ENCODE results near the gene SMIM1.
A peak's percentile ranks its signal among the peaks of the same experiment; 100 is the strongest.
"Not testable (repeated sequence)": the region's sequence is repeated elsewhere in the genome, so short reads cannot be mapped to it uniquely, and the experiment has no call there.

The SMIM1 gene

GRCh38 chr1:3738943-3739342 lies 33.6 kb upstream of the SMIM1 start:
- DNase-seq = no peak

GRCh38 chr1:3740042-3740441 lies 32.5 kb upstream of the SMIM1 start:
- DNase-seq = no peak

GRCh38 chr1:3740752-3741151 lies 31.8 kb upstream of the SMIM1 start:
- no peak for DNase-seq

GRCh38 chr1:3741566-3742438 lies 30.7 kb upstream of the SMIM1 start:
- no peak for DNase-seq

- no peak for DNase-seq
Observed at GRCh38 chr1:3742439-3743298, 29.9 kb upstream of the SMIM1 start.

GRCh38 chr1:3743421-3743820 lies 29.1 kb upstream of the SMIM1 start:
- no peak for DNase-seq

- no peak for DNase-seq
Observed at GRCh38 chr1:3743826-3744225, 28.7 kb upstream of the SMIM1 start.

GRCh38 chr1:3744646-3745045 lies 27.9 kb upstream of the SMIM1 start:
- no peak for DNase-seq

- no peak for DNase-seq
Observed at GRCh38 chr1:3745071-3745470, 27.5 kb upstream of the SMIM1 start.

- DNase-seq = no peak
Observed at GRCh38 chr1:3745590-3746381, 26.8 kb upstream of the SMIM1 start.

GRCh38 chr1:3746389-3746829 lies 26.1 kb upstream of the SMIM1 start:
- no peak for DNase-seq

- peak; percentile 95 for DNase-seq
Observed at GRCh38 chr1:3746830-3747521, 25.6 kb upstream of the SMIM1 start.

GRCh38 chr1:3747522-3747848 lies 25.1 kb upstream of the SMIM1 start:
- DNase-seq = no peak

GRCh38 chr1:3747903-3748302 lies 24.6 kb upstream of the SMIM1 start:
- DNase-seq = no peak

- DNase-seq = not testable (repeated sequence)
Observed at GRCh38 chr1:3748316-3748900, 24.1 kb upstream of the SMIM1 start.

- no peak for DNase-seq
Observed at GRCh38 chr1:3749512-3749911, 23.0 kb upstream of the SMIM1 start.

- no peak for DNase-seq
Observed at GRCh38 chr1:3750741-3751140, 21.8 kb upstream of the SMIM1 start.

GRCh38 chr1:3752400-3752945 lies 20.1 kb upstream of the SMIM1 start, which contains the start of gene CCDC27:
Gene CCDC27 (plus strand): TSS chr1:3752450. CDS start chr1:3752482, 32 bp downstream.
- no peak for DNase-seq

GRCh38 chr1:3753656-3754454 lies 18.7 kb upstream of the SMIM1 start:
- no peak for DNase-seq

GRCh38 chr1:3756394-3756793 lies 16.2 kb upstream of the SMIM1 start:
- DNase-seq = no peak

- no peak for DNase-seq
Observed at GRCh38 chr1:3759164-3759563, 13.4 kb upstream of the SMIM1 start.

Data from CD4-positive, alpha-beta T cell treated with Interleukin-6 for 4 hours (primary cell).